B cell (primary cell): ENCODE data around the gene COBLL1.

Source experiments
- CTCF ChIP-seq: fragments of 200-600 bp; IDR thresholded peaks from one replicate; pipeline ENCODE4 v1.8.0; 2022; ENCODE audit warnings: antibody characterized with exemption, mild to moderate bottlenecking
- EZH2 ChIP-seq: IDR thresholded peaks from 2 replicates; pipeline ENCODE4 v1.6.1; 2012; ENCODE audit warnings: borderline replicate concordance, low read depth, mild to moderate bottlenecking, moderate library complexity, low read length; ENCODE audit not compliant: insufficient read depth, poor library complexity, severe bottlenecking

GRCh38 chr2:164871404-164871803, 29.8 kb upstream of the COBLL1 start:
- no peak for TF ChIP-seq CTCF
- no peak for TF ChIP-seq EZH2
